Spleen (tissue), 11 donors: Measurements from ENCODE around the gene PLCB1. TPM values are rescaled to one million over a fixed set of nuclear protein-coding genes. Genes with fewer than 3 reads are reported as not detected.

ENCODE experiments used
- DNase-seq: peaks from one replicate; pipeline ENCODE4 v3.0.0-alpha.2; 2020
- H3K27ac ChIP-seq, 8 donors: fragments of 200-600 bp; sonication (generic) in 7 of 8; 1 replicate in 4 of 8; 2 replicates in 4 of 8; pipeline versions ENCODE4 v1.5.0 to v1.8.0; 2016 to 2021; ENCODE audit warnings: inconsistent platforms in 4 of 8, mild to moderate bottlenecking in 4 of 8, moderate library complexity in 1 of 8
- H3K27me3 ChIP-seq, 7 donors: fragments of 200-600 bp; sonication (generic) in 6 of 7; replicated peaks in 1 of 7; 1 replicate in 4 of 7; 2 replicates in 3 of 7; pipeline versions ENCODE4 v1.5.0 to v1.8.0; 2016 to 2021; ENCODE audit warnings: inconsistent platforms in 3 of 7, mild to moderate bottlenecking in 1 of 7
- H3K36me3 ChIP-seq, 6 donors: fragments of 200-600 bp; sonication (generic) in 5 of 6; 1 replicate in 4 of 6; 2 replicates in 2 of 6; pipeline versions ENCODE4 v1.5.0 to v1.8.0; 2016 to 2021; ENCODE audit warnings: inconsistent platforms in 2 of 6
- H3K4me1 ChIP-seq, 6 donors: fragments of 200-600 bp; sonication (generic) in 5 of 6; 1 replicate in 3 of 6; 2 replicates in 3 of 6; pipeline versions ENCODE4 v1.5.0 to v1.8.0; 2016 to 2021; ENCODE audit warnings: inconsistent platforms in 3 of 6
- H3K4me3 ChIP-seq, 8 donors: fragments of 200-600 bp; sonication (generic) in 7 of 8; 1 replicate in 4 of 8; 2 replicates in 4 of 8; pipeline versions ENCODE4 v1.5.0 to v1.8.0; 2016 to 2021; ENCODE audit warnings: inconsistent platforms in 4 of 8, mild to moderate bottlenecking in 4 of 8, moderate library complexity in 2 of 8
- H3K9me3 ChIP-seq, 8 donors: fragments of 200-600 bp; sonication (generic) in 7 of 8; 1 replicate in 4 of 8; 2 replicates in 4 of 8; pipeline versions ENCODE4 v1.5.0 to v1.8.0; 2016 to 2021; ENCODE audit warnings: inconsistent platforms in 4 of 8
- POLR2A ChIP-seq, 3 donors: fragments of 450-650 bp; IDR thresholded peaks; one replicate each; pipeline ENCODE4 v1.5.1; 2017; ENCODE audit warnings: antibody characterized with exemption in 3 of 3, mild to moderate bottlenecking in 1 of 3
- POLR2AphosphoS5 ChIP-seq, 3 donors: sonication (generic); formaldehyde crosslinking; IDR thresholded peaks; one replicate each; pipeline ENCODE4 v1.5.1; 2017; ENCODE audit warnings: antibody characterized with exemption in 3 of 3
- WGBS, 5 donors: extraction: QIAGEN DNeasy Blood & Tissue Kit in 3 of 5; methylation state at CpG; one replicate each; pipeline versions ENCODE4 v1.1.5 to v1.1.7; 2013 to 2018; 5-methylcytosine and 5-hydroxymethylcytosine counted together
- intact Hi-C: fragments of 100-400 bp; cut with DNase I; formaldehyde crosslinking; loops from one replicate; pipeline ENCODE4 v1.15.0; 2023; ENCODE audit warnings: low total_unique reads
- polyA plus RNA-seq, 3 donors: library from polyadenylated mRNA; stranded (reverse); fragments of 200-250 nt; gene quantifications; one replicate each; pipeline ENCODE4 v1.2.1, GENCODE V29; 2013
- total RNA-seq, 7 donors: library from RNA; depleted of rRNA in 3 of 7; stranded (reverse); fragments of >200 nt in 3 of 7; fragmentation: NEBNext Ultra II Directional in 4 of 7; extraction: Animal tissue kit (Norgen Biotek cat#: 25700) in 4 of 7; gene quantifications; one replicate each; pipeline versions ENCODE4 v1.1.0 to v1.2.1, GENCODE V29; 2016 to 2021
- TF ChIP-seq, protein P1 (sequence below), 11 experiments: fragments of 200-600 bp in 7 of 11; fragments of 450-650 bp in 4 of 11; sonication (generic) in 4 of 11; IDR thresholded peaks in 8 of 11; conservative IDR thresholded peaks in 3 of 11; 1 replicate in 7 of 11; 2 replicates in 4 of 11; pipeline versions ENCODE4 v1.4.0 to v1.8.0; 2016 to 2021; ENCODE audit warnings: antibody characterized with exemption in 11 of 11, inconsistent platforms in 4 of 11, mild to moderate bottlenecking in 1 of 11
- donor health status: healthy with polysubstance abuse.
- donor health status: DM: no; HTN: no; CAD: no; lungs with moderate emphysema.
- donor health status: DM: no; HTN: no; CAD: no.
- donor health status: Bipolar disorder and iron deficiency.
- donor health status: healthy.
- donor health status: DM: no; HTN: no; CAD: no.
- donor health status: DM: yes; HTN: yes; CAD: no.

The PLCB1 gene
- total and polyA plus RNA-seq, 10 donors, result 1.0 to 33.7 (median 16.2) TPM

DNA sequence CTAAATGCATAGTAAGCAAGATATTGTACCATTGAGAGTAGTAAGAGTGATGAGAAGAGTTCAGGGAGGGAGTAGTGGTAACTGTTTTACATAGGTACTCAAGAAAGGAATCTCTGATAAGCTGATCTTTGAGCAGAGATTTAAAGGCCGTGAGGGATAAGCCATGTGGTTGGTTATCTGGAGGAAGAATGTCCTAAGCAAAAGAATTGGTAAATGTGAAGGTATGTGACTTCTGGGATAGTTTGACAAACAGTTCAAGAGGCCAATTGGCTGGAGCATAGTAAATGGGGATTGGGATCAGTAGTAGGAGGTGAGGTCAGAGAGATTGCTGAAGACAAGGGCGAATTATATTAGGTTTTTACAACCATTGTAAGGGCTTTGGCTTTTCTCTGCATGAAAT lies 40.1 kb downstream of the PLCB1 start:
- intact Hi-C loops, result no loop called here
- no peaks in the 10 kb centered on the region for H3K27me3 ChIP-seq
- no peak overlapping the region for H3K27ac ChIP-seq
- H3K9me3 ChIP-seq, result no peaks in the 10 kb centered on the region
- TF ChIP-seq, protein P1, sequence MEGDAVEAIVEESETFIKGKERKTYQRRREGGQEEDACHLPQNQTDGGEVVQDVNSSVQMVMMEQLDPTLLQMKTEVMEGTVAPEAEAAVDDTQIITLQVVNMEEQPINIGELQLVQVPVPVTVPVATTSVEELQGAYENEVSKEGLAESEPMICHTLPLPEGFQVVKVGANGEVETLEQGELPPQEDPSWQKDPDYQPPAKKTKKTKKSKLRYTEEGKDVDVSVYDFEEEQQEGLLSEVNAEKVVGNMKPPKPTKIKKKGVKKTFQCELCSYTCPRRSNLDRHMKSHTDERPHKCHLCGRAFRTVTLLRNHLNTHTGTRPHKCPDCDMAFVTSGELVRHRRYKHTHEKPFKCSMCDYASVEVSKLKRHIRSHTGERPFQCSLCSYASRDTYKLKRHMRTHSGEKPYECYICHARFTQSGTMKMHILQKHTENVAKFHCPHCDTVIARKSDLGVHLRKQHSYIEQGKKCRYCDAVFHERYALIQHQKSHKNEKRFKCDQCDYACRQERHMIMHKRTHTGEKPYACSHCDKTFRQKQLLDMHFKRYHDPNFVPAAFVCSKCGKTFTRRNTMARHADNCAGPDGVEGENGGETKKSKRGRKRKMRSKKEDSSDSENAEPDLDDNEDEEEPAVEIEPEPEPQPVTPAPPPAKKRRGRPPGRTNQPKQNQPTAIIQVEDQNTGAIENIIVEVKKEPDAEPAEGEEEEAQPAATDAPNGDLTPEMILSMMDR (IDR thresholded peaks at IDR 0.05 in 8 of 11, conservative IDR thresholded peaks at IDR 0.05 in 3 of 11), result no peak
- TF ChIP-seq POLR2AphosphoS5 (IDR thresholded peaks at IDR 0.05) (no peak), POLR2A (IDR thresholded peaks at IDR 0.05) (no peak)
- peaks cover 0 to 3% (median 0%) of the 10 kb centered on the region in 6 donors for H3K36me3 ChIP-seq
- H3K4me1 ChIP-seq, result no peaks in the 10 kb centered on the region
- H3K4me3 ChIP-seq, result no peak overlapping the region
- WGBS, 5 donors, result 82 to 97% (median 88%) methylated on average over 2 of the region's 2 CpGs
- DNase-seq, result no peak

DNA sequence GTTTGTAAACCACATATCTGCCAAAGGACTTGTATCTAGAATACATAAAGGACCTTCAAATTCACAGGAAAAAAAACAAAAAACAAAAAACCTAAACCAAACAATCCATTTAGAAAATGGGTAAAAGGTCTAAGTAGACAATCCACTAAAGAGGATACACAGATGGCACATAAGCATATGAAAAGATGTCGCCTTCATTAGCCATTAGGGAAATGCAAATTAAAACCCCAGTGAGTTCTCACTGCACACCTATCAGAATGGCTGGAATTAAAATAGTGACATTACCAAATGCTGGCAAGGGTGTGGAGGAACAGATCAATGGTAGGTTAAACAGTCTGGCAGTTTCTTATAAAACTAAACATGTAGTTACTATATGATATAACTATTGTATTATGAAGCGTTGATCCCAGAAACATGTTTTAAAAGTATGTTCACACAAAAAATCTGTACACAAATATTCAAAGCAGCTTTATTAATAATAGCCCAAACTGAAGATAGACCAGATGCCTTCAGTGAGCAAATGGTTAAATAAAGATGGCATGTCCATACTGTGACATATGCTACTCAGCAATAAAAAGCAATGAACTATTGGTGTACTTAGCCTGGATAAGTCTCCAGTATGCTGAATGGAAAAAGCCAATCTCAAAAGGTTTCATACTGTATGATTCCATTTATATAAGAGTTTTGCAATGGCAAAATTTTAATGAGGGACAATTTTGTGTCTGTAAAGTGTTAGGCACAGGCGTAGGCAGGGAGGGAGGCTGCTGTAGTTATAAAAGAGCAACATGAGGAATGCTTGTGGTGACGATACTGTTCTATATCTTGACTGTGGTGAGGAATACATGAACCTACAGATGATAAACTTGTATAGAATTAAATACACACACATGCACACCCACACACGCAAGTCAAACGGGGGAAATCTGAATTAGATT lies 43.9 kb downstream of the PLCB1 start:
- 91 to 94% (median 93%) methylated on average over 6 of the region's 6 CpGs for WGBS, 5 donors
- H3K27ac ChIP-seq, result no peak overlapping the region

DNA sequence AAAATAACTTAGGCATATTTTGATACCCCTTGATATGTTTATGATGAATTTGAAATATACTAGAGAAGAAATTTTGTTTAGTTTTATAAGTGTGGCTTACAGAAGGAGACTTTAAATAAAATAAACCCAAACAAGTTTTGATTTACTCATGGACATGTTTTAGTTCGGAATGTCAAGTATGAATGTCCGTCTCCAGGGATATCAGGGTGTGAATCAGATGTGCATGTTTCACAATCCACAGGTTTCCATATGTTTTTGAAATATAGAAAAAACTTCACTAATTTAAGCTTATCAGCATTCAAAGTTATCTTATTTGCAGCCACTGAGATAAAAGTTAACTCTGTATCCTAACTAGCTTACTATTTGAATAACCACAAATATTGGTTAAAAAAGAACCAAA lies 51.5 kb downstream of the PLCB1 start:
- 86 to 98% (median 94%) methylated on average over 2 of the region's 2 CpGs for WGBS, 5 donors
- no peak overlapping the region for H3K4me3 ChIP-seq
- TF ChIP-seq, protein P1 (IDR thresholded peaks at IDR 0.05 in 8 of 11, conservative IDR thresholded peaks at IDR 0.05 in 3 of 11), result no peak
- TF ChIP-seq POLR2A (IDR thresholded peaks at IDR 0.05) (no peak), POLR2AphosphoS5 (IDR thresholded peaks at IDR 0.05) (no peak)
- no peak overlapping the region for H3K27ac ChIP-seq
- intact Hi-C loops, result no loop called here
- no peaks in the 10 kb centered on the region for H3K27me3 ChIP-seq
- no peaks in the 10 kb centered on the region for H3K36me3 ChIP-seq
- no peaks in the 10 kb centered on the region for H3K4me1 ChIP-seq
- no peaks in the 10 kb centered on the region for H3K9me3 ChIP-seq
- no peak for DNase-seq

More for the DNA sequence above, 43.9 kb downstream of the PLCB1 start:
- intact Hi-C loops, result no loop called here
- H3K9me3 ChIP-seq, result no peaks in the 10 kb centered on the region
- H3K27me3 ChIP-seq, result no peaks in the 10 kb centered on the region
- no peak for TF ChIP-seq POLR2A (IDR thresholded peaks at IDR 0.05)
- TF ChIP-seq, protein P1 (IDR thresholded peaks at IDR 0.05 in 8 of 11, conservative IDR thresholded peaks at IDR 0.05 in 3 of 11), result no peak
- no peak for TF ChIP-seq POLR2AphosphoS5 (IDR thresholded peaks at IDR 0.05)
- DNase-seq, result no peak
- no peak overlapping the region for H3K4me3 ChIP-seq
- H3K36me3 ChIP-seq, result peaks cover 0 to 3% (median 0%) of the 10 kb centered on the region in 6 donors
- no peaks in the 10 kb centered on the region for H3K4me1 ChIP-seq

DNA sequence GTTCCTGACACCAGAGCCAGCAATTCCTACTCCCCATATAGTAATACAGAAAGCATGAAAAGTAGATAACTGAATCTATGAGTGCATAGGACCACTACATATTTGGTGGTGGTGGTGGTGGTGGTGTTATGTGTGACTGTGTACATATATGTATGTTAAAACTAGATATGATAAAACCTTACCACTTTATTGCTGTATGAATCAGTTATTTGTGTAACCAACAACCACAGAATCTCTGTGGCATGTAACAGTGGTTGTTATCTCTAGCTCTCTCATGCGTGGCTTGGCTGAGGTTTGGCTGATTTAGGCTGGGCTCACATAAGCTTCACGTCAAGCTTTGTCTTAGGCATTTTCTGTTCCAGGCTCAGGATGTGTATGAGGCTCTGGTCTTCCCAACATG lies 55.7 kb downstream of the PLCB1 start:
- no peak overlapping the region for H3K27ac ChIP-seq
- WGBS, 5 donors, result 75 to 85% (median 81%) methylated on average over 2 of the region's 2 CpGs
- no peak overlapping the region for H3K4me3 ChIP-seq
- DNase-seq, result no peak
- H3K27me3 ChIP-seq, result no peaks in the 10 kb centered on the region
- TF ChIP-seq, protein P1 (IDR thresholded peaks at IDR 0.05 in 8 of 11, conservative IDR thresholded peaks at IDR 0.05 in 3 of 11), result no peak
- TF ChIP-seq POLR2AphosphoS5 (IDR thresholded peaks at IDR 0.05) (no peak), POLR2A (IDR thresholded peaks at IDR 0.05) (no peak)
- intact Hi-C loops, result no loop called here
- no peaks in the 10 kb centered on the region for H3K9me3 ChIP-seq
- H3K36me3 ChIP-seq, result no peaks in the 10 kb centered on the region
- no peaks in the 10 kb centered on the region for H3K4me1 ChIP-seq
